GM13977 (cell line): ENCODE measurements around the gene DMRTB1.

Experiments
- DNase-seq: peaks from one replicate; pipeline ENCODE4 v3.0.0; 2012; ENCODE audit warnings: low spot score
- CTCF ChIP-seq: IDR thresholded peaks from 2 replicates; pipeline ENCODE4 v1.5.1; 2012; ENCODE audit warnings: mild to moderate bottlenecking, control low read depth; ENCODE audit not compliant: insufficient read depth; ENCODE audit errors: extremely low read depth, missing control alignments
- in situ Hi-C: fragments of 300-500 bp; cut with MboI; formaldehyde crosslinking; loops from one replicate; pipeline ENCODE4 v1.12.0; 2022; ENCODE audit warnings: low sequenced_read_pairs, low pct_unique_long_range_greater_than_20kb, mixed read lengths, inconsistent platforms; ENCODE audit not compliant: unreplicated experiment

DMRTB1 gene

GRCh38 chr1:53461323-53462044 is 2.3 kb downstream of the DMRTB1 start:
- TF ChIP-seq CTCF: no peak
- in situ Hi-C loops: no loop called here
- DNase-seq: no peak

GRCh38 chr1:53462193-53462592 is 3.0 kb downstream of the DMRTB1 start:
- in situ Hi-C loops: no loop called here
- TF ChIP-seq CTCF: no peak
- DNase-seq: no peak

- no peak for TF ChIP-seq CTCF
- in situ Hi-C loops: no loop called here
- DNase-seq: no peak
These were observed 3.7 kb downstream of the DMRTB1 start for GRCh38 chr1:53462769-53463501.

- TF ChIP-seq CTCF: no peak
- in situ Hi-C loops: no loop called here
- DNase-seq: no peak
These were observed 5.0 kb downstream of the DMRTB1 start for GRCh38 chr1:53463961-53464899.

- no peak for DNase-seq
- no peak for TF ChIP-seq CTCF
- in situ Hi-C loops: no loop called here
These were observed 6.1 kb downstream of the DMRTB1 start for GRCh38 chr1:53465023-53465957.
